Prostate gland (tissue), 2 donors: ENCODE results near the gene KPNA3.

Experiments used
- CTCF ChIP-seq, 4 experiments: fragments of 200-600 bp in 2 of 4; fragments of 450-650 bp in 2 of 4; sonication (generic) in 2 of 4; IDR thresholded peaks; 1 replicate in 3 of 4; 2 replicates in 1 of 4; pipeline ENCODE4 v1.5.1; 2016 to 2019; ENCODE audit warnings: antibody characterized with exemption in 4 of 4, mild to moderate bottlenecking in 2 of 4, moderate library complexity in 2 of 4
- POLR2A ChIP-seq: fragments of 450-650 bp; IDR thresholded peaks from one replicate; pipeline ENCODE4 v1.6.1; 2016; ENCODE audit warnings: antibody characterized with exemption, mild to moderate bottlenecking

DNA sequence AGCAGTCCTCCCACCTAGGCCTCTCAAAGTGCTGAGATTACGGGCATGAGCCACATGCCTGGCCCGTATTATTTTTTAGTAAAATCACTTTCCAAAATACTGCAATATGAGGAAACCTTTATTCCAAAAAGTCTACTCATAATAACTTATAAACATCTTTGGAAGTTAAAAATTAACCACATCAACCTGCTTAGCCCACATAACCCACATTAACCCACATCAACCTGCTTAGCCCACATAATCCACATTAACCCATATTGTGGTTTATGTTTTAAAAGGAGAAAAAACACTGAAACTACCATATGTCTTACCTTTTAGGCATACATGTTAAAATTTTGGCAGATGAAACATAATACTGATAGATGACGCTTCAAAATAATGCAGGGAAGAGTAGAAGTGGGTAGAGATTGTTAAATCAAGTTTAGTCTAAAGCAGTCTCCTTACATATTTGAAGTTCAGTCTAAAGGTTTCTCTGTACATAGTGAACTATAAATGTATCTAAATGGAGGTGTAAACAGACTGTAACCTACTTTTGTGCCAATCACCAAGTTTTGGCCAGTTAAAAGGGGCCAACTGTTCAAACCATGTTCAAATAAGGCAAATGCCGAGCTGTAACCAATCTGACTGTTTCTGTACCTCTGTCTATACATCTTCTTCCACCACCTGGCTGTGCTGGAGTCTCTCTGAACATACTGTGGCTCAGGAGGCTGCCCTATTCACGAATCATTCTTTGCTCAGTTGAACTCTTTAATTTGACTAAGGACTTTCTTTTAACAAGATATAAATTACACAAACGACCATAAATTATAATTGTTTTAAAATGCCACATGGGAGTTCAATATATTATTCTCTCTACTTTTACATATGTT is 14.5 kb downstream of the KPNA3 start:
- TF ChIP-seq POLR2A (no peak), CTCF (IDR thresholded peaks at IDR 0.05) (no peak)
